GM19452 (cell line): Measurements from ENCODE around the gene BAIAP2L1.
"Not testable (repeated sequence)": the region's sequence is repeated elsewhere in the genome, so short reads cannot be mapped to it uniquely, and the experiment has no call there.

ENCODE experiments used
- ATAC-seq: cut with Tn5 transposase; IDR thresholded peaks from one replicate; pipeline ENCODE4 v1.9.1; 2021; ENCODE audit not compliant: unreplicated experiment

The BAIAP2L1 gene, protein sequence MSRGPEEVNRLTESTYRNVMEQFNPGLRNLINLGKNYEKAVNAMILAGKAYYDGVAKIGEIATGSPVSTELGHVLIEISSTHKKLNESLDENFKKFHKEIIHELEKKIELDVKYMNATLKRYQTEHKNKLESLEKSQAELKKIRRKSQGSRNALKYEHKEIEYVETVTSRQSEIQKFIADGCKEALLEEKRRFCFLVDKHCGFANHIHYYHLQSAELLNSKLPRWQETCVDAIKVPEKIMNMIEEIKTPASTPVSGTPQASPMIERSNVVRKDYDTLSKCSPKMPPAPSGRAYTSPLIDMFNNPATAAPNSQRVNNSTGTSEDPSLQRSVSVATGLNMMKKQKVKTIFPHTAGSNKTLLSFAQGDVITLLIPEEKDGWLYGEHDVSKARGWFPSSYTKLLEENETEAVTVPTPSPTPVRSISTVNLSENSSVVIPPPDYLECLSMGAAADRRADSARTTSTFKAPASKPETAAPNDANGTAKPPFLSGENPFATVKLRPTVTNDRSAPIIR

DNA sequence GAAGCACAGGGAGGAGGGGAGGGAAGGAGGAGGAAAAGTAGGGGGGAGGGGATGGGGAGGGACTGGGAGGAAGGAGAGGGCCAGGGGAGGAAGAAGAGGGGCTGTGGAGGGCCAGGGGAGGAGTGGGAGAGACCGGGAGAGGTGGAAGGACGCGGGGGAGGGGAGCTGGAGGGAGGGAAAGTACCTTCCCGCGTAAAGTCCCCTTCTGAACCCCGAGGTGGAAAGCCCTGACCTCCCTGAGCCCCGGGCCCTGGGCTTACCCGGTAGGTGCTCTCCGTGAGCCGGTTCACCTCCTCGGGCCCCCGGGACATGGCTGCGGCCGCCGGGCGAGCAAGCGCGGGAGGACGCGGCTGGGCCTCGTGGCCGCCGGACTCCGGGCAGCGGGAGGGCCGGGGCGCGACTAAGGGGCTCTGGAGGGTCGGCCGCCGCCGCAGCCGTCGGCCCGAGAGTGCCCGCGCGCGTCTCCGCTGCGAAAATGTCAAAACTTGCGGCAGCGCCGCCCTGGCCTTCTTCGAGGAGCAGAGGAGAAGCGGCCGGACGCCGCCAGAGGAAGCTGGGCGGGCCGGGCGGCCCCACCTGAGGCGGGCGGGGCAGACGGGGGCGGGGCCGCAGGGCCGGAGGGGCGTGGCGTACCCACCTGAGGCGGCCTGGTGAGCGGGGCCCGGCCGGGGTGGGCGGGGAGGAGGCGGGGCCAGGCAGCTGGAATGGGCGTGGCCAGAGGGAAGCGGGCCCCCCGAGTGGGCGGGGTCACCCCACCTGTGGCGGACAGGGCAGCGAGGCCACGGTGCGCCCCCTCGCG lies at the start of gene BAIAP2L1:
Gene BAIAP2L1 (minus strand): TSS at position 549 of the 799 bp plus-strand sequence. CDS start 238 bp downstream, at position 311.
- peak; percentile 88 for ATAC-seq

DNA sequence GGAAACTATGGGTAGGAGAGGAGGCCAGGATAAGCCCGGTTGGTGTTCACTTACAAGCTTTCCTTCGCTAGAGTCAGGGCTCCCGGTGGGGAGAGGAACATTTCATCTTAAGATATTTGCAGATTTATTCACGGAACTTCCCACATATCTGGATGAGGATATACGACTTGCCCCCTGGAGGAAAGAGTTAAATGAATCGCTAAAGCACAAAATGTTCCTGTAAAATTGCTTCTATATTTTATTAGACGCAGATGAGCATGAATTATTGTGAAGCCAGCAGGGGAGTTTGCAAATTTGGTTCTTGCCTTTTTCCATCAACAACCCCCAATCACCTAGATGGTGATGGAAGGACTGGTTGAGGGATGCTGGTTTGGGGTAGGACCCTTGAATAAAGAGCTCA lies 47.9 kb upstream of the BAIAP2L1 start:
- no peak for ATAC-seq

DNA sequence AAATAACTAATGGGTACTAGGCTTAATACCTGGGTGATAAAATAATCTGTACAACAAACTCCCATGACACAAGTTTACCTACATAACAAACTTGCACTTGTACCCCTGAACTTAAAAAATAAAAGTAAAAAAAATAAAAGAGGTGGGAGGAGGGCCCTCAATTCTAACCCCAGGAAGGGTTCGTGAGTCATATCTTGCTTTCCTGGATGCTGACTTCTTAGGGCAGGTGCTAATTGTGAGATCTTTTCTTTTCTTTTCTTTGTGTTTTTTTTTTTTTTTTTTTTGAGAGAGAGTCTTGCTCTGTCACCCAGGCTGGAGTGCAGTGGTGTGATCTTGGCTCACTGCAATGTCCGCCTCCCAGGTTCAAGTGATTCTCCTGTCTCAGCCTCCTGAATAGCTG lies 40.1 kb upstream of the BAIAP2L1 start:
- not testable (repeated sequence) for ATAC-seq

DNA sequence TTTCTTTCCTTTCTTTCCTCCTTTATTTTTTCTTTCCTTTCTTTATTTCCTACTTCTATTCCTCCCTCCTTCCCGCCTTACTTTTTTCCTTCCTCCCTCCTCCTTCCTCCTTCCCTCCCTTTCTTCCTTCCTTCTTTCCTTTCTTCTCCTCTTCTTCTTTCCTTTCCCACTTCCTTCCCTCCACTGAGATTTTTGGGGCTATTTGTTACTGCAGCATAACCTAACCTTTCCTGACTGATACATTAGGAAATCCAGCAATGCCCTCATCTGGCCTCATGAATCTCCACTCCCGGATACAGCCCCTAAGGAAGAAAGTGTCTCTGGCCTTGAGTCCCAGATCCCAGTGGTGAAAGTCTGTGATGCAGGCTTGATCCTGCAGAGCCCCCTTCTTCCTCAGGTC lies 38.6 kb upstream of the BAIAP2L1 start:
- no peak for ATAC-seq

DNA sequence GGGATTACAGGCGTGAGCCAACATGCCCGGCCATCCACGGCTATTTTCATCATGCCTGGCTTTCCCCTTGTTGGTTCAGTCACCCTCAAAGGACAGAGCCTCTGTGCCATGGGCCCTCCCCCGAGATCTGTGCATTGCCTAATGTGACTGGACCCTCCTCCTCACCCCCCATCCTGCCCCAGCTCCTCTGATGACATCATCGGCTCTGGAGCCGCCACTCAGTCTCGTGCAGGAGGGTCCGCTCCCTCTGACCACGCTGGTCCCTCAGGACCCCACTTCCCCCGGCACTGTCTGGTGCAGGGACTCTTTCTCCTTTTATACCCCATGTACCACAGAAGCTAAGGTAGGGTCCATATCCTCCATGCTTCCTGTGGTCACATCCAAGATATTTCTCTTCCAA lies 33.2 kb upstream of the BAIAP2L1 start:
- no peak for ATAC-seq

DNA sequence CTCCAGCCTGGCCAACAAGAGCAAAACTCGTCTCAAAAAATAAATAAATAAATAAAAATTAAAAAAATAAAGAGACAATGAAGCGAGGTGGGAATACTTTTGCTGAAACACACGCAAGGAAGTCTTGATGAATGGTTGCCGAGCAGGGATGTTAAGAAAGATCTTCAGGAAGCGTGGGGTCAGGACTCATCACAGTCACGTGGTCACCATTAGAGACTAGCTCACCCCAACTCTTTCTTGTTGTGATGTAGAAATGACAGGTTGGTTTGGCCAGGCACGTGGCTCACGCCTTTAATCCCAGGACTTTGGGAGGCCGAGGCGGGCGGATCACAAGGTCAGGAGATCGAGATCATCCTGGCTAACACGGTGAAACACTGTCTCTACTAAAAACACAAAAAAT lies 28.9 kb upstream of the BAIAP2L1 start:
- no peak for ATAC-seq

DNA sequence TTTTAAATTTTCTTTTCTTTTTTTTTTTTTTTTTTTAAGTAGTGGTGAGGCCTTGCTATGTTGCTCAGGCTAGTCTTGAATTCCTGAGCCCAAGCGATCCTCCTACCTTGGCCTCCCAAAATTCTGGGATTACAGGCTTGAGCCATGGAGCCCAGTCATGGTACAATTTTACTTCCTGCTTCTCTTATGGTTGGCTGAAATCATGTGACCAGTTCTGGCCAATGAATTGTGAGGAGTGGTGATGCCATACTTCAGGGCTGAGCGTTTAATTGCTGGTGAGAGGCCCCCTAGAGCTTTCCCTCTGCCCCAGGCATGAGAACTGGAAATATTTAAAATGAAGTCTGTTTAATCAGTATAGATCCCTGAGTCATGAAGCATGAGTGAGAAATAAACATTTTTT lies 22.2 kb upstream of the BAIAP2L1 start:
- no peak for ATAC-seq

DNA sequence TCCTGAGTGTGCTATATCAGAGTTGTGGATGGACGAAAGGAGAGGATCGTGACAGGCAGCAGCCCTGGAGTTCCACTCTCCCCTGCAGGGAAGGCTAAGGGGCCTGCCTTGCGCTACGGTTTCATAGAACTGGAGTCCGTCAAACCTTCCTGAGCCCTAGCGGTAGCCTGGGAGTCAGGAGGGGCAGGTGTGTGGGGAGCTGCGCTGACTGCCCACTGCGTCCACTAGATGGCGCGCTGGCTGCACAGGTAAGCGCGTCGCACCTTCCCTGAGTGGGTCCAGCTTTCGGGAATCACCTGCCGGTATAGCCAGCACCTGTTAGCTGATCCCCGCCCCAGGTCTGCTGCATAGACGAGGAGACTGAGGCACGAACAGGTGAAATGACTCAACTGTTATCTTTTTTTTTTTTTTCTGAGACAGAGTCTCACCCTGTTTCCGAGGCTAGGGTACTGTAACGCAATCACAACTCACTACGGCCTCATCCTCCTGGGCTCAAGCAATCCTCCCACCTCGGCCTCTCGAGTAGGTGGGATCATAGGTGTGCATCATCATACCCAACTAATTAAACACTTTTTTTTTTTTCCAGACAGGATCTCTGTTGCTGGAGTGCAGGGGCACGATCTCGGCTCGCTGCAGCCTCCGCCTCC lies 20.2 kb upstream of the BAIAP2L1 start:
- no peak for ATAC-seq

DNA sequence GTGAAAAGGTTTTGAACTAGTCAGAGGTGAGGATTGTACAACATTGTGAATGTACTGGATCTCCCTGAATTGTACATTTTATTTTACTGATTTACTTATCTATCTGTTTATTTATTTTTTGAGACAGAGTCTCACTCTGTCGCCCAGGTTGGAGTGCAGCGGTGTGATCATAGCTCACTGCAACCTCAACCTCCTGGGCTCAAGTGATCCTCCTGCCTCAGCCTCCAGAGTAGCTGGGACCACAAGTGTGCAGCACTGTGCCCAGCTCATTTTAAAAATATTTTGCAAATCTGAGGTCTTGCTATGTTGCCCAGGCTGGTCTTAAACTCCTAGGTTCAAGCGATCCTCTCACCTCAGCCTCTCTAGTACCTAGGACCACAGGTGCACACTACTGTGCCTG lies 19.1 kb upstream of the BAIAP2L1 start:
- ATAC-seq = not testable (repeated sequence)

DNA sequence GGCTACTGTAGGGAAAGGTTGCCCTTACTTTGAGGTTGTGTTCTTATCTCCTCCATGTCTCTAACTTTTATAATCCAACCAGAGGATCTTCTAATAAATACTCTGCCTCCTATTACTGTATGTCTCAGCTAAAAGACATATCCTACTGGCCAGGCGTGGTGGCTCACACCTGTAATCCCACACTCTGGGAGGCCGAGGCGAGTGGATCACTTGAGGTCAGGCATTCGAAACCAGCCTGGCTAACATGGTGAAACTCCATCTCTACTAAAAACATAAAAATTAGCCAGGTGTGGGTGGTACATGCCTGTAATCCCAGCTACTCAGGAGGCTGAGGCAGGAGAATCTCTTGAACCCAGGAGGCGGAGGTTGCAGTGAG lies 18.4 kb upstream of the BAIAP2L1 start:
- not testable (repeated sequence) for ATAC-seq

DNA sequence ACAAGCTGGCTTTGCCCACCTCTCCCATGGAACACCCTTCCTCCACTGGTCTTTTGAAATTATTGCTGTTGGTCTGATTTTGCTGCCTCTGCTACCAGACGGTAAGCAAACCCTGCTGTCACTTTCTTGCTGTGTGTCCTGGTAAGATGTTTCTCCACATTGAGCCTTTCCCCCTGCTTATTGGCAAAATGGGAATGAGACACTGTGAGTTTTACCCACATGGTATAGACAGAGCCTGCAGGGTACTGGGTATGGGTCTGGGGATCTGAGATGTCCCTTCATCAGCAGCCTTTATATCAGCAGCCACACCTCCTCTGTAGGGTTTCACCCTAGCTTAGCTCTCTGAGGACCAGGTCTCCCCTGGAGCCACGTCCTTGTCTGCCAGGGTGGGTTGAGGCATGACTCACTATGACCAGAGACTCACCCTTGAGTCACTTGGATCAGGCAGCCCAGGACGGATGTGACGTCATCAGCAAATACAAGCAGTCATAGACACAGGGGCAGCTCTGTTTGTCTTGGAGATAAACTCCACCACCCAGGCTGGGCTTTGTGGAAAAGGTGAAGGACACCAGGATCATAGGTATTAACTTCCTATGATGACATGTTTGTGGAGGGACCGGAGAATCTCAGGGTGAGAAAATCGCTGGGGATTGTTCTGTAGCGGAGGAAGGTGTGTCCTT lies 17.9 kb upstream of the BAIAP2L1 start:
- ATAC-seq = no peak

DNA sequence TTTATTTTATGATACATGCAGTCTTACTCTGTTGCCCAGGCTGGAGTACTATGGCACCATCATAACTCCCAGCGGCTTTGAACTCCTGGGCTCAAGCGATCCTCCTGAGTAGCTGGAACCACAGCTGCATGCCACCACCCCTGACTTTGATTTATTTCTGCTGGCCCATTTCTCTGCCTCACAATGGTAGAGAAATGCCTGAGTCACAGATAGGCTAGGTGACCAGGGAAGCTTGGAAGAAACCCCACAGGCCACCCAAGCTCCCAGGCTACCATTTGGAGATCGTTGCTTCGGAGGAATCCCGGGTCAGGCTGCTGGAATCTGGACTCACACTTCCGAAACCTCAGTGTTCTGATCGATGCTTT lies 17.4 kb upstream of the BAIAP2L1 start:
- no peak for ATAC-seq

DNA sequence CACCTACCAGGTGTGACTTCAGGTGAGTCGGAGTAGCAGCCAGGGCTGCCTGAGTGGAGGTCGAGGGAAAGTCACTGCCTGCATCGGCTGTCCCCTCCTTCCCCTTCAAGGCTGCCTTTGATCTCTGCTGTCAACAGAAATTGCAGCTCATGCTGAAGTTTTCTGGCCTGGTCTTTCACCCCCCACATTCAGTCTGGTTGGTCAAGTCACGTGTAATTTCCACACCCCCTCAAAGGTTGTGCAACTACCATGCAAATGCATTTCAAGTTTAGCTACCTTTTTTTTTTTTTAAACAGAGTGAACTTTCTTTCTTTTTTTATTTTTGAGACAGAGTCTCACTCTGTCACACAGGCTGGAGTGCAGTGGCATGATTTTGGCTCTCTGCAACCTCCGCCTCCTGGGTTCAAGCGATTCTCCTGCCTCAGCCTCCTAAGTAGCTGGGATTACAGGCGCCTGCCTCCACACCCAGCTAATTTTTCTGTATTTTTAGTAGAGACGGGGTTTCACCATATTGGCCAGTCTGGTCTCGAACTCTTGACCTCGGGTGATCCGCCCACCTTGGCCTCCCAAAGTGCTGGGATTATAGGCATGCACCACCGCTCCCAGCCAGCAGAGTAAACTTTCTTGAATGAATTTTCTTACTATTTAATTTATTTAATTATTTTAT lies 16.8 kb upstream of the BAIAP2L1 start:
- not testable (repeated sequence) for ATAC-seq

DNA sequence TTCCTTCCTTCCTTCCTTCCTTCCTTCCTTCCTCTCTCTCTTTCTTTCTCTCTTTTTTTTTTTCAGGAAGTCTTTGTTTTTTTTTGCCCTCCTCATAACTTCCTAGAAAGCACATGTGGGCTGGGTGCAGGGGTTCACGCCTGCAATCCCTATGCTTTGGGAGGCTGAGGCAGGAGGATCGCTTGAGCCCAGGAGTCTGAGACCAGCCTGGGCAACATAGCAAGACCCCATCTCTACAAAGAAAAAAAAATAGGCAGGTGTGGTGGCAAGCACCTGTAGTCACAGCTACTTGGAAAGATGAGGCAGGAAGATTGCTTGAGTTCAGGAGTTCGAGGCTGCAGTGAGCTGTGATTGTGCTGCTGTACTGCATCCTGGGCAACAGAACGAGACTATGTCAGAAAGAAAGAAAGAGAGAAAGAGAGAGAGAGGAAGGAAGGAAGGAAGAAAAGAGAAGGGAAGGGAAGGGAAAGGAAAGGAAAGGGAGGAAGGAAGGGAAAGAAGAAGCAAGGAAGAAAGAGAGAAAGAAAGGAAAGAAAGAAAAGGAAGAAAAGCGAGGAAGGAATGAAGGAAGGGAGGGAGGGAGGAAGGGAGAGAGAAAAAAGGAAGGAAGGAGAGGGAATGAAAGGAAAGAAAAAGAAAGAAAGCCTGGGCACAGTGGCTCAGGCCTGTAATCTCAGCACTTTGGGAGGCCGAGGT lies 13.5 kb upstream of the BAIAP2L1 start:
- ATAC-seq = no peak

DNA sequence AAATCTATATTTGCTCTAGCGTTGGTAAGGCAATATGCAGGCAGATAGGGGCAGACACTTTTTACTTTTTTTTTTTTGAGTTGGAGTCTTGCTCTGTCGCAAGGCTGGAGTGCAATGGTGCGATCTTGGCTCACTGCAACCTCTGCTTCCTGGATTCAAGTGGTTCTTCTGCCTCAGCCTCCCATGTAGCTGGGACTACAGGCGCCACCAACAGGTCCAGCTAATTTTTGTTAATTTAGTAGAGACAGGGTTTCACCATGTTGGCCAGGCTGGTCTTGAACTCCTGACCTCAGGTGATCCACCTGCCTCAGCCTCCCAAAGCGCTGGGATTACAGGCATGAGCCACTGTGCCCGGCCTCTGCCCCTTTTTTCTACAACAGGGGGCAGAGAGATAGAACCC lies 12.8 kb upstream of the BAIAP2L1 start:
- ATAC-seq = not testable (repeated sequence)

DNA sequence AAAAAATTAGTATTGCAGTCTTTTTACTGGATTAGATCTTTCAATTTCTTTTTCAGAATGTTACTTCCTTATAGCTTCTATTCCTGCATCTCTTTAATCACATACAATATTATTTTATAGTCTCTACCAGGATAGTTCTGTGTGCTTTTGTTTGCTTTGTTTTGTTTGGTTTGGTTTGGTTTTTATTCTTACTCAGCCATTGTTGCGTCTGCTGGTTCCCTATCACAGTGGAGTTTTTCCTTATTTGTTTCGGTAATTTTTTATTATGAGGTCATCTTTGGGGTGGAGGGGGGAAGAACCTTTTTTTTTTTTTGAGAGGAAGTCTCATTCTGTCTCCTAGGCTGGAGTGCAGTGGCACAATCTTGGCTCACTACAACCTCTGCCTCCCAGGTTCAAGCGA lies 9.0 kb upstream of the BAIAP2L1 start:
- ATAC-seq = no peak

DNA sequence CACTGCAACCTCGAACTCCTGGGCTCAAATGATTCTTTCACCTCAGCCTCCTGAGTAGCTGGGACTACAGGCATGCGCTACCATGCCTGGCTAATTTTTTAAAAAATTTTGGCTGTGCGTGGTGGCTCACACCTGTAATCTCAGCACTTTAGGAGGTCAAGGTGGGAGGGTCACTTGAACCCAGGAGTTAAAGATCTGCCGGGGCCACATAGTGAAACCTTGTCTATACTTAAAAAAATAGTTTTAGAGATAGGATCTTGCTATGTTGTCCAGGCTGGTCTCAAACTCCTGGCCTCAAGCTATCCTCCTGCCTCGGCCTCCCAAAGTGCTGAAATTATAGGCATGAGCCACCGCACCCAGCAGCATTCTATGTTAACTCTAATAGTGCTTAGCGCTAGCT lies 7.3 kb upstream of the BAIAP2L1 start:
- ATAC-seq = not testable (repeated sequence)

DNA sequence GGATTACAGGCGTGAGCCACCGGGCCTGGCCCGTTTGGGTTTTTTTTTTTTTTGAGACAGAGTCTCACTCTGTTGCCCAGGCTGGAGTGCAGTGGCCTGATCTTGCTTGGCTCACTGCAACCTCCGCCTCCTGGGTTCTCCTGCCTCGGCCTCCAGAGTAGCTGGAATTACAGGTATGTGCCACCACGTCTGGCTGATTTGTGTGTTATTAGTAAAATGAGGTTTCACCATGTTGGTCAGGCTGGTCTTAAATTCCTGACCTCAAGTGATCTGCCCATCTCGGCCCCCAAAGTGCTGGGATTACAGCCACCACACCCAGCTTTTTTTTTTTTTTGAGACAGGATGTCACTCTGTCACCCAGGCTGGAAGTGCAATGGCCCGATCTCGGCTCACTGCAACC lies 5.9 kb upstream of the BAIAP2L1 start:
- ATAC-seq = no peak

DNA sequence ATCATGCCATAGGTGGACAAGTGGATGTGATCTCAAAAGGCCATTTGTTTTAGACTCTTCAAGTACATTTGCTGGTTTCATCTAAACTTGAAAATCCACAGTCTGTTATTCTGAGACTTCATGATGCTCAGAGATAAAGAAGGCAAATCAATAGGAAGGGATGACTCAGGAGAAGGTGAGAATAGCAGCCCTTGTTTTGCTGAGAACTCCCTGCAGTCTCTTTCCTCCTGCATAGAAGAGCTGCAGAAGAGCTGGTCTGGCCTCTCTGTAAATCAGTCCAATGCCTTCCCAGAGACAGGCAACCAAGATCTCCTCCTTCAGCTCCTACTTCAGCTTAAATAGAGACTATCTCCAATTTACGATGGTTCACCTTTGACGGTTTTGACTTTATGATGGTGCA lies 4.0 kb upstream of the BAIAP2L1 start:
- ATAC-seq = no peak
